Dendritic cell treated with granulocyte-macrophage colony-stimulating factor and Interleukin-4, amounts not matched to agents 40 ng/mL and 50 ng/mL, for 4 days (primary cell): ENCODE data around the gene NUCB2.
A peak's percentile ranks its signal among the peaks of the same experiment; 100 is the strongest.

Experiments
- H3K27ac Mint-ChIP-seq: one replicate; pipeline ENCODE4 v1.8.0; 2022; ENCODE audit warnings: mild to moderate bottlenecking, mixed read lengths
- H3K27me3 Mint-ChIP-seq: one replicate; pipeline ENCODE4 v1.8.0; 2022; ENCODE audit warnings: mild to moderate bottlenecking, mixed read lengths
- H3K36me3 Mint-ChIP-seq: one replicate; pipeline ENCODE4 v1.8.0; 2022; ENCODE audit warnings: low read depth, mixed read lengths
- H3K4me1 Mint-ChIP-seq: one replicate; pipeline ENCODE4 v1.8.0; 2022; ENCODE audit warnings: low read depth, mixed read lengths
- H3K4me3 Mint-ChIP-seq: one replicate; pipeline ENCODE4 v1.8.0; 2022; ENCODE audit warnings: mild to moderate bottlenecking, moderate library complexity, mixed read lengths
- H3K9me3 Mint-ChIP-seq: one replicate; pipeline ENCODE4 v1.8.0; 2022; ENCODE audit warnings: mixed read lengths
- intact Hi-C: fragments of 100-400 bp; cut with micrococcal nuclease; formaldehyde crosslinking; loops from one replicate; pipeline ENCODE4 v1.15.0; 2022

Gene NUCB2

GRCh38 chr11:17277024-17277584 lies 565 bp downstream of the NUCB2 start:
- intact Hi-C loops, result loop anchor here (5.0 kb wide), 2 partner anchors 75 to 200 kb away; partner anchors contain the start of genes NCR3LG1 and RPS13
- H3K4me3 Mint-ChIP-seq, result peak overlapping the region; percentile 95
- peaks cover 3% of the 10 kb centered on the region for H3K27me3 Mint-ChIP-seq
- peaks cover 37% of the 10 kb centered on the region for H3K4me1 Mint-ChIP-seq
- H3K27ac Mint-ChIP-seq, result peak overlapping the region; percentile 95
- no peaks in the 10 kb centered on the region for H3K9me3 Mint-ChIP-seq
- H3K36me3 Mint-ChIP-seq, result peaks cover 8% of the 10 kb centered on the region

GRCh38 chr11:17280494-17281127 lies 4.1 kb downstream of the NUCB2 start:
- intact Hi-C loops, result no loop called here
- Mint-ChIP-seq H3K4me3 (no peak overlapping the region), H3K4me1 (peaks cover 26% of the 10 kb centered on the region), H3K27me3 (no peaks in the 10 kb centered on the region), H3K9me3 (no peaks in the 10 kb centered on the region), H3K27ac (no peak overlapping the region), H3K36me3 (peaks cover 8% of the 10 kb centered on the region)

GRCh38 chr11:17286332-17286731 lies 9.8 kb downstream of the NUCB2 start:
- H3K27me3 Mint-ChIP-seq, result no peaks in the 10 kb centered on the region
- H3K4me3 Mint-ChIP-seq, result no peak overlapping the region
- peaks cover 23% of the 10 kb centered on the region for H3K4me1 Mint-ChIP-seq
- H3K27ac Mint-ChIP-seq, result no peak overlapping the region
- H3K9me3 Mint-ChIP-seq, result no peaks in the 10 kb centered on the region
- intact Hi-C loops, result no loop called here
- no peaks in the 10 kb centered on the region for H3K36me3 Mint-ChIP-seq

- peaks cover 23% of the 10 kb centered on the region for H3K4me1 Mint-ChIP-seq
Measured at GRCh38 chr11:17287058-17287457, 10.5 kb downstream of the NUCB2 start.

DNA sequence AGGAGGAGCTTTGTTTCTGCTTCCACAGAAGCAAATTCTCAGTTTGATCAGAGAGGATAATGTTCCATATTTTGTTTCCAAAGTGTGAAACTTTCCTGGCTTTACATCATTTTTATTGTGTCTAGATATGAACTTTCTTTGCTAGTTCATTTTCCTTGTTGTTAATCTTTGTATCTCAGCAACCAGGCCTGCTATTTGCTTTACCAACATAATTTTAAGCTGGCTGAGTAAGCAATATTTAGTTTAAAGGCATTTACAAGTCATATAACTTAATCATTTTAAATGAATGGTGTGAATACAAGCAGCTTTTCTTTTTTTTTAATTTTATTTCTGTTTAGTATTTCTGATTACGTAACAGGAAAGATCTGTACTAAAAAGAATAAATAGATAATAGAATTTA lies 15.2 kb downstream of the NUCB2 start:
- peaks cover 4% of the 10 kb centered on the region for H3K36me3 Mint-ChIP-seq
- H3K27ac Mint-ChIP-seq, result no peak overlapping the region
- H3K4me3 Mint-ChIP-seq, result no peak overlapping the region
- peaks cover 22% of the 10 kb centered on the region for H3K4me1 Mint-ChIP-seq
- H3K27me3 Mint-ChIP-seq, result no peaks in the 10 kb centered on the region
- intact Hi-C loops, result no loop called here
- H3K9me3 Mint-ChIP-seq, result no peaks in the 10 kb centered on the region

More at GRCh38 chr11:17287058-17287457, 10.5 kb downstream of the NUCB2 start:
- Mint-ChIP-seq H3K36me3 (no peaks in the 10 kb centered on the region), H3K27me3 (no peaks in the 10 kb centered on the region), H3K4me3 (no peak overlapping the region), H3K27ac (no peak overlapping the region), H3K9me3 (no peaks in the 10 kb centered on the region)
- intact Hi-C loops, result no loop called here

- Mint-ChIP-seq H3K4me3 (no peak overlapping the region), H3K27me3 (no peaks in the 10 kb centered on the region), H3K9me3 (no peaks in the 10 kb centered on the region), H3K27ac (peak overlapping the region; percentile 46), H3K4me1 (peaks cover 22% of the 10 kb centered on the region), H3K36me3 (peaks cover 7% of the 10 kb centered on the region)
- intact Hi-C loops, result no loop called here
Measured at GRCh38 chr11:17293311-17293710, 16.8 kb downstream of the NUCB2 start.

- H3K27ac Mint-ChIP-seq, result no peak overlapping the region
- no peak overlapping the region for H3K4me3 Mint-ChIP-seq
- intact Hi-C loops, result no loop called here
- peaks cover 11% of the 10 kb centered on the region for H3K36me3 Mint-ChIP-seq
- no peaks in the 10 kb centered on the region for H3K27me3 Mint-ChIP-seq
- no peaks in the 10 kb centered on the region for H3K9me3 Mint-ChIP-seq
- peaks cover 22% of the 10 kb centered on the region for H3K4me1 Mint-ChIP-seq
Measured at GRCh38 chr11:17294033-17294432, 17.5 kb downstream of the NUCB2 start.

DNA sequence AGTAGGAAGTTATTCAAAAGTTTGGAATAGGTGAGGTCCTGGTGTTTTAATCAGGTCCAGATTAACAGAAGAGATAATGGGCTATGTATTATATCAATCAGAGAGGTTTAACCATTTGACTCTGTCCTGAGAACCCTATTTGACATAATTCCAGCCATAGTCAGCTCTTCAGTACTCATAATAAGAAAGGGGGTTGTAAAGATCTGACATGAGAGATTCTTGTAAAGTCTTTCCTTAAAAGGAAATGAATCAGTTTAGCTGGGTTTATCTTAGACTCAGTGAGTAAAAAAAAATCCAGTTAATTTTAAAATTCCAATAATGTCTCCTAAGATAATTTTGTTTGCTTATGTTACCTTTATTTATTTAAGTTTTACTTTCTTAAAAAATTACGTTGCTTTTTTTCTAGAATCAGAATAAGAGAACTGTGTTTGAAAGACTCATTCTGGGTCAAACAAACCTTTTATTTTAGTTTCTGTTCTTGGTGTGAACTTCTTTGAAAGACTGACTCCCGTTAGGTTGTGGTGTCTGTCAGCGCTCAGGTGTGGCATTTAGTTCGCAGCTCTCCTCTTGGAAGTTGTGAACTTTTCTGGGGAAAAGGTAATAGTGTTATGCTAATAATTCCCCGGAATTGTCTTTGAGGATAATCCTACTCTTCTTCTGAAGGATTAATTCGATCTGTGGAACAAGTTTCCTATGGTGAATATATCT lies 20.5 kb downstream of the NUCB2 start:
- Mint-ChIP-seq H3K27me3 (no peaks in the 10 kb centered on the region), H3K4me3 (no peak overlapping the region), H3K27ac (no peak overlapping the region), H3K4me1 (peaks cover 11% of the 10 kb centered on the region), H3K9me3 (no peaks in the 10 kb centered on the region), H3K36me3 (peaks cover 26% of the 10 kb centered on the region)
- intact Hi-C loops, result no loop called here

GRCh38 chr11:17298302-17298701 lies 21.8 kb downstream of the NUCB2 start:
- Mint-ChIP-seq H3K36me3 (peaks cover 26% of the 10 kb centered on the region), H3K9me3 (no peaks in the 10 kb centered on the region), H3K4me3 (no peak overlapping the region), H3K27ac (no peak overlapping the region), H3K27me3 (no peaks in the 10 kb centered on the region), H3K4me1 (peaks cover 2% of the 10 kb centered on the region)
- intact Hi-C loops, result no loop called here

DNA sequence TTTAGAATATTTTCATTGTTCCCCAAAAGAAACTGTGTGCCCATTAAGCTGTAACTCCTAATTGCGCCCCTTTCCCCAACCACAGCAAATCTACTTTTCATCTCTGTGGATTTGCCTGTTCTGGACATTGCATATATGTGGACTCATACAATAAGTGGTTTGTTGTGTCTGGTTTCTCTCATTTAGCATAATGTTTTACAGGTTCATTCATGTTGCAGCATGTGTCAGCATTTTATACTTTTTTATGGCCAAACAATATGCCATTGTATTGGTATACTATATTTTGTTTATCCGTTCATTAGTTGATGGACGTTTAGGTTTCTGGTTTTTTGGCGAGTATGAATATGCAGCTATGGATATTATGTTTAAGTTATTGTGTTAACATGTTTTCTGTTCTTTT lies 23.8 kb downstream of the NUCB2 start:
- H3K4me1 Mint-ChIP-seq, result no peaks in the 10 kb centered on the region
- no peaks in the 10 kb centered on the region for H3K27me3 Mint-ChIP-seq
- peaks cover 28% of the 10 kb centered on the region for H3K36me3 Mint-ChIP-seq
- intact Hi-C loops, result no loop called here
- no peaks in the 10 kb centered on the region for H3K9me3 Mint-ChIP-seq
- no peak overlapping the region for H3K4me3 Mint-ChIP-seq
- H3K27ac Mint-ChIP-seq, result no peak overlapping the region

DNA sequence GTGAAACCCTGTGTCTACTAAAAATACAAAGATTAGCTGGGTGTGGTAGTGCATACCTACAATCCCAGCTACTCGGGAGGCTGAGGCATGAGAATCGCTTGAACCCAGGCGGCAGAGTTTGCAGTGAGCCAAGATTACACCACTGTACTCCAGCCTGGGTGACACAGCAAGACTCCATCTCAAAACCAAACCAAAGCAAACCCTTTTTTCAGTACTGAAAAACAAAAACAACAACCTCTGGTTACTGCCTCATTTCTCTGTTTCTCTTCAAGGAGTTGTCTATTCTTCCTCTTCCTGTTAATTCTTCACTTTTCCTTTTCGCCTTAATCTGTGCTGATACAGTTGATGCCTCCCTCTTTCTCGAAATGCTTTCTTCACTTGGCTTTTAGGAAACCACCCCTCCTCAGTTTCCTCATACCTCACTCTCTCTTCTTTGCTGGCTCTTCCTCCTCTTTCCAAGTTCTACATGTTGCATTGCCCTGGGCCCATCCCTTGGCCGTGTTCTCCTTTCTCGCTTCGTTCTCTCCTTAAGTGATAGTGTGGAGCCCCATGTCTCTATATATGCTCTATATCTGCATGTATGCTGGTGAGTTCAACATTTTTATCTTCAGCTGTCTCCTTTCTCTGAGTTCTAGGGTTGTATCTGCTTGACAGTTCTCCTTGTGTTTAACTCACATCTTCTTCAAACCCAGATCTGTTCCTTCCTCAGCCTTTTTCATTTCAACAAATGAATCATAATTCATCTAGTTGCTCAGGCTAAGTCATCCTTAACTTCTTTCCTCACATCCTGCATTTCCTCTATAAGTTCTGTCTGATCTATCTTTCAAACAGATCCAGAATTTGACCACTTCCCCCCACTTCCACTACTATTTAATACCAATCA lies 37.1 kb downstream of the NUCB2 start:
- intact Hi-C loops, result no loop called here
- no peaks in the 10 kb centered on the region for H3K27me3 Mint-ChIP-seq
- H3K4me1 Mint-ChIP-seq, result no peaks in the 10 kb centered on the region
- H3K36me3 Mint-ChIP-seq, result peaks cover 24% of the 10 kb centered on the region
- no peaks in the 10 kb centered on the region for H3K9me3 Mint-ChIP-seq
- H3K27ac Mint-ChIP-seq, result no peak overlapping the region
- no peak overlapping the region for H3K4me3 Mint-ChIP-seq

DNA sequence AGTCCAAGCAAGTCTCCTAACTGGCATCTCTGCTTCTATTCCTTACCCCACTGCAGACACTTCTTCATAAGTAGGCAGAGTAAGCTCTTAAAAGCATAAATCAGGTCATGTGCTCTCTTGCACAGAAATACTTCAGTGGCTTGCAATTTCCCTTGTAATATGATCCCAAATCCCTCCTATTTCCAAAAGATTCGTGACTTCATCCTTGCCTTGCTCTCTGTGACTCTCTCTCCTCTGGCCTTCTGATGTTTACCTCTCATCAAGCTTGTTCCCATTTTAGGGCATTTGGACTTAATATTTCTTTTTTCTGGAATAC lies 37.7 kb downstream of the NUCB2 start:
- Mint-ChIP-seq H3K9me3 (no peaks in the 10 kb centered on the region), H3K27ac (no peak overlapping the region), H3K27me3 (no peaks in the 10 kb centered on the region), H3K4me1 (no peaks in the 10 kb centered on the region), H3K36me3 (peaks cover 24% of the 10 kb centered on the region), H3K4me3 (no peak overlapping the region)
- intact Hi-C loops, result no loop called here

DNA sequence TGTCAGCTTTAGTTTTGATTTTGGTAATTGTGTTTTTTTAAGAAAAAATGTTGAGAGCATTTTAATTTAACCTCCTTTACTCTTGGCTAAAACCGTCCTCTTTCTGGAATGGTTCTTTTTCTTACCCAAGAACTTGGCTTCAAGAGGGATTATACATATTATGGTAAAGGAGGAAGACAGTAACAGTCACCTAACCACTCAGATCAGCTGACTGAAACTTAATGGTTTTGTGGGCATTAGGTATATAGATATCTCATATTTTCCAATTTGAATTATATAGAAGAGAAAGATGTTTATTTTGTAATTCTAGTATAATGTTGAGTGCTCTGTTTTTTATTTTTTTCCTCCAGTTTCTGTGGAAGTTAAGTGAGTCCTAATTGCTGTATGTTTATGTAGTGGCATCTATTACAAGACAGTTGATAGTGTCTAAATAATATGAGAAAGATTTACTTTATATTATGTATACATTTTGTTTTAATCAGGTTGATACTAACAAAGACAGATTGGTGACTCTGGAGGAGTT lies 38.4 kb downstream of the NUCB2 start:
- H3K4me3 Mint-ChIP-seq, result no peak overlapping the region
- H3K27ac Mint-ChIP-seq, result no peak overlapping the region
- no peaks in the 10 kb centered on the region for H3K4me1 Mint-ChIP-seq
- H3K27me3 Mint-ChIP-seq, result no peaks in the 10 kb centered on the region
- no peaks in the 10 kb centered on the region for H3K9me3 Mint-ChIP-seq
- peaks cover 28% of the 10 kb centered on the region for H3K36me3 Mint-ChIP-seq
- intact Hi-C loops, result no loop called here
